NT2/D1 (cell line): Measurements from ENCODE around the gene LRRC41.
A peak's percentile ranks its signal among the peaks of the same experiment; 100 is the strongest.
"Not testable (repeated sequence)": the region's sequence is repeated elsewhere in the genome, so short reads cannot be mapped to it uniquely, and the experiment has no call there.

Experiments used
- DNase-seq: peaks from one replicate; pipeline ENCODE4 v3.0.0-alpha.2; 2011; ENCODE audit warnings: low read depth, low spot score
- H3K27me3 ChIP-seq: 2 replicates; pipeline ENCODE4 v1.6.0; 2011; ENCODE audit warnings: mild to moderate bottlenecking; ENCODE audit not compliant: insufficient read length, insufficient read depth
- H3K36me3 ChIP-seq: 2 replicates; pipeline ENCODE4 v1.6.1; 2011; ENCODE audit warnings: mild to moderate bottlenecking, low read length, mixed read lengths; ENCODE audit not compliant: insufficient read depth, insufficient read length
- H3K4me1 ChIP-seq: 2 replicates; pipeline ENCODE4 v1.5.1; 2011; ENCODE audit not compliant: insufficient read depth, insufficient read length
- H3K4me3 ChIP-seq: 2 replicates; pipeline ENCODE4 v1.5.1; 2011; ENCODE audit warnings: low read depth; ENCODE audit not compliant: insufficient read length
- H3K9ac ChIP-seq: 2 replicates; pipeline ENCODE4 v1.6.0; 2011; ENCODE audit warnings: low read depth; ENCODE audit not compliant: insufficient read length
- H3K9me3 ChIP-seq: 2 replicates; pipeline ENCODE4 v1.5.1; 2011; ENCODE audit warnings: mild to moderate bottlenecking, low read length; ENCODE audit not compliant: insufficient read depth
- SUZ12 ChIP-seq: IDR thresholded peaks from 2 replicates; pipeline ENCODE4 v1.6.1; 2011; ENCODE audit not compliant: insufficient read length, insufficient read depth; ENCODE audit errors: extremely low read depth
- YY1 ChIP-seq: IDR thresholded peaks from 2 replicates; pipeline ENCODE4 v1.6.1; 2011; ENCODE audit not compliant: insufficient read length, insufficient read depth
- ZNF274 ChIP-seq: IDR thresholded peaks from 2 replicates; pipeline ENCODE4 v1.6.1; 2011; ENCODE audit warnings: mild to moderate bottlenecking, low read depth, low read length

Gene LRRC41

DNA sequence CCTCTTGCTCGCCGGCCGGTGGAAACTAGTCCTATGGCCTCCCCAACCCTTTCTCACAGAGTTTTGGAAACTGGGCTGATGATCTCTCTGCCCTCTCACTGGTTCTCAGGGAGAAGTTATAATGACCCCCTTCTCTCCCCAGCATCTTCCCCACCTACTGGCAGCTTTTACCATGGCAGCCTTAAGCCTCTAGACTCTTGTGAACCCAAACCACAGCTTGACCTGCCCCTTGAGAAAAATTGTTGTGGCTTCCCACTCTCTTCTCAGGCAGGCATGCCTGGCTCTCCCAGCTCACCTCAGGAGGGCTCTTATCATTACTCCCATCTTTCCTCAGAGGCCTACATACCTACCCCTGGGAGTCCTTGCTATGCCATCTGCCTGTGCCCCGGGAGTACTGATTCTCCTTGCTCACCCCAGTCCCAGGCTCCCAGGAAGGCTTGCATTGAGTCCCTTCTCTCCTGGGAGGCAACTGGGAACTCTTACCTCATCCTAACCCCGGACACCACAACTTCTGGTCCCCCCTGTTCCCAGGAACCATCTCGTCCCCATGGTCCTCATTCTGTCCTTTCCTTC is 38.8 kb upstream of the LRRC41 start:
- DNase-seq, result no peak
- peaks cover 18% of the 10 kb centered on the region for H3K4me1 ChIP-seq

DNA sequence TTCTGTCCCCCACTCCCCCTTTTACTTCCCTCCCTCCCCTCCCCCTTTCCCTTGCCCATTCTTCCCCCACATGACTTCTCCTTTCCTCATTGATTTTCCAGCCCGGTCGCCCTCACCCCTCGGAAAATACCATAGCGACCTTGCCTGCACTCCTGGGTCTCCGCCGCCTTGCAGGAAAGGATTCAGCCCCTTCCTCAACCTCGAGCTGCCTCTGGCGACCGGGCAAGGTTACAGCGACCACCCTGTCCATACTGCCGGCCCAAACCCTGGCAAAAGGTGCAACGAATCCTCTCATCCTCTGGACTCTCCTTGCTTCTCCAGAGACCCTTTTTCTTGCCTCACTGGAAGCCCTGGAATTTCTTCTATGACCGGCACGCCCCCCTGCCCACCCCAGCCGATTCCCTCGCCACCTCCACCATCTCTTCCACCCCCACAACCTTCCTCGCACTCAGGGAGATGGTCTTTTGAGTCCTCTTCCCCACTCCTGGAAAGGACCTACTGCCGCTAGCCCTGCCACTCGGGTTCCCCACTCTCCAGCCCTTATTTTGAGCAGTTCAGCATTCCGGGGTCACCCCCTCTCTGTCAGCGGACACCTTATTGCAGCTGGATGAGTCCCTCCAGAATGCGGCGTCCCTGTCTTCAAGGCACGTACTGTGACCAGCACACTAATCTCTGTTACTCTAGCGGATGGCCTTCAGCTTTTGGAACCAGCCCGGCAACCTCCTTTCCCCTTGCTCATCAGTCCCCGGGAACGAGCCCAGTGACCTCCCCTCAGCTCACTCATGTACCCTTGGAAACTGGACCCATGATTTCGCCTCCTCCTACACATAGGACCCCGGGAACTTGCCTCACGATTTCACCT is 38.0 kb upstream of the LRRC41 start:
- peak overlapping the region; percentile 93 for H3K4me3 ChIP-seq
- no peak for TF ChIP-seq SUZ12
- TF ChIP-seq YY1, result no peak
- no peak for TF ChIP-seq ZNF274
- H3K9ac ChIP-seq, result peak overlapping the region; percentile 100
- no peaks in the 10 kb centered on the region for H3K9me3 ChIP-seq
- H3K27me3 ChIP-seq, result no peaks in the 10 kb centered on the region
- peaks cover 18% of the 10 kb centered on the region for H3K4me1 ChIP-seq
- H3K36me3 ChIP-seq, result peaks cover 46% of the 10 kb centered on the region
- no peak for DNase-seq

More for the DNA sequence above, 38.8 kb upstream of the LRRC41 start:
- no peak for TF ChIP-seq YY1
- TF ChIP-seq SUZ12, result no peak
- no peak for TF ChIP-seq ZNF274
- Histone ChIP-seq H3K4me3 (no peak overlapping the region), H3K36me3 (peaks cover 53% of the 10 kb centered on the region), H3K9ac (peak overlapping the region; percentile 100), H3K27me3 (no peaks in the 10 kb centered on the region), H3K9me3 (no peaks in the 10 kb centered on the region)

DNA sequence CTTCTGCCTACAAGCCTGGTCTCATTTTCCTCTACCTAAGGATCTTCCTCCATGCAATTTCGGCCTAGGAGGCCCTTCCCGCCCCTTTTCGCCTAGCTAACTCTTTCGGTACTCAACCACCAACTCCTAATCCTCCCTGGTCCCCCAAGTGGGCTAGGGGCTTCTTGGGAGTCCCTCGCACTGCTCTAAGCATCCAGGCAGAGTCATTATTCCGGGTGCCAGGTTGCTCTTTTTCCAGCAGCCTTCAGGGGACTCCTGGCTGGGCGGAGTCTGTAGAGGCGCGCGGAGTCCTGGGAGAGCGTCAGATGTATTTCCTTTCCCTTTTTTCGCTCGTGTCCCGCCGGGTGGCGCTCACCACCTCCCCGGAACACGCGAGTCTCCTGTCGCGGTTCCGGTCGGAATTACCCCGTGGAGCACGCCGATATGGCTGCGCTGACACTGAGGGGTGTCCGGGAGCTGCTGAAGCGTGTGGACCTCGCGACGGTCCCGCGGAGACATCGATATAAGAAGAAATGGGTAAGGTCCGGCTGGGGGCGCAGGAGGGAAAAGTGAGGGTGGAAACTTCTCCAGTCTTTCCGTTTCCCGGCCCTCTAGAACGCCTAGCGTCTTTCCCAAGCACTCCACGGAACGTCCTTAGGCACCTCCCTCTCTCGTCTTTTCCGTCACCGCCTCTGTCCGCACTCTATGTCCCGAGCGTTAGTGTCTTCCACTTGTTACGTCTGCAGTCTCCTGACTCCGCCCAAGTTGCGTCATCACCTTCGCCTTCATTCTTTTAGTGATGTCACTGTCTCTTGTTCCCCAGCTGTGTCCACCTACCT is 37.2 kb upstream of the LRRC41 start, which contains the start of gene NSUN4:
Gene NSUN4 (plus strand): TSS at position 404 of the 818 bp plus-strand sequence. CDS start 20 bp downstream, at position 424.
- H3K9ac ChIP-seq, result peak within 1 kb of the TSS; percentile 100
- no peaks in the 10 kb centered on the region for H3K9me3 ChIP-seq
- peak; percentile 92 for DNase-seq
- peaks cover 44% of the 10 kb centered on the region for H3K36me3 ChIP-seq
- peak; percentile 80 for TF ChIP-seq YY1
- TF ChIP-seq ZNF274, result no peak
- TF ChIP-seq SUZ12, result no peak
- H3K27me3 ChIP-seq, result no peaks in the 10 kb centered on the region
- H3K4me3 ChIP-seq, result peak within 1 kb of the TSS; percentile 93
- H3K4me1 ChIP-seq, result peaks cover 18% of the 10 kb centered on the region

DNA sequence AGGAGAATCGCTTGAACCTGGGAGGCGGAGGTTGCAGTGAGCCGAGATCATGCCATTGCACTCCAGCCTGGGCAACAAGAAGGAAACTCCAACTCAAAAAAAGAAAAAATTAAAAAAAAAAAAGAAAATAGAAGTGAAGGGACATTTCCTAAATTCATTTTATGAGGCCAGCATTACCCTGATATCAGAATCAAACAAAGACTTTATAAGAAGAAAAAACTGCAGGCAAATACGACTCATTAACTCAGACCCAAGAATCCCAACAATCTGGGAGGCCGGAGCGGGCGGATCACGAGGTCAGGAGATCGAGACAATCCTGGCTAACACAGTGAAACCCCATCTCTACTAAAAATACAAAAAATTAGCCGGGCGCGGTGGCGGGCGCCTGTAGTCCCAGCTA is 34.0 kb upstream of the LRRC41 start:
- H3K36me3 ChIP-seq, result peaks cover 12% of the 10 kb centered on the region
- H3K27me3 ChIP-seq, H3K9me3 ChIP-seq, H3K9ac ChIP-seq, DNase-seq, H3K4me1 ChIP-seq, H3K4me3 ChIP-seq: not testable (repeated sequence)

DNA sequence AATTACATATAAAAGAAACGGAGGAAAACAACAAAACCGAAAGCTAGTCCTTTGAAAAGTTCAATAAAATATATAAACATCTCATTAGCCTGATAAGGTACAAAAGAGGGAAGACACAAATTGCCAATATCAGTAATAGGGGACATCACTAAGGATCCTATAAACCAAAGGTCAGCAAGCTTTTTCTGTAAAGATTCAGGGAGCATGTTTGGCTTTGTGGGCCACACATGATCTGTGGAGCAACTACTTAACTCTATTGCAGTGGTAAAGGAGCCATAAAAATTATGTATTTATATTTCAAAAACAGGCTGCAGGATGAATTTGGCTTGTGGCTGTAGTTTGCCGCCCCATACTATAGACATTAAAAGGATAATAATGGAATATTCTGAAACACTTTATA is 31.7 kb upstream of the LRRC41 start:
- H3K4me1 ChIP-seq, result peaks cover 4% of the 10 kb centered on the region
- H3K4me3 ChIP-seq, result no peak overlapping the region
- no peak overlapping the region for H3K9ac ChIP-seq
- H3K36me3 ChIP-seq, result no peaks in the 10 kb centered on the region
- H3K27me3 ChIP-seq, result no peaks in the 10 kb centered on the region
- no peaks in the 10 kb centered on the region for H3K9me3 ChIP-seq
- no peak for DNase-seq
- TF ChIP-seq ZNF274 (no peak), YY1 (no peak), SUZ12 (no peak)

DNA sequence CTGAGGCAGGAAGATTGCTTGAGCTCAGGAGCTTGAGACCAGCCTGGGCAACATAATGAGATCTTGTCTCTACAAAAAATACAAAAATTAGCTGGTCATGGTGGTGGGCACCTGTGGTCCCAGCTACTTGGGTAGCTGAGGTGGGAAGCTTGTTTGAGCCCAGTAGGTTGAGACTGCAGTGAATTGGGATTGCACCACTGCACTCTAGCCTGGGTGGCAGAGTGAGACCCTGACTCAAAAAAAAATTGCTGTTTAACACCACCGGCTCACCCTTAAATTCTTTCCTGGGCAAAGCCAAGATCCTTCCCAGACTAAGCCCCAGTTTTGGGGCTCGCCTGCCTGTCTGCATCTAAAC is 30.6 kb upstream of the LRRC41 start:
- Histone ChIP-seq H3K27me3 (no peaks in the 10 kb centered on the region), H3K4me1 (peaks cover 6% of the 10 kb centered on the region), H3K4me3 (no peak overlapping the region), H3K36me3 (no peaks in the 10 kb centered on the region), H3K9ac (no peak overlapping the region), H3K9me3 (no peaks in the 10 kb centered on the region)
- no peak for DNase-seq
- TF ChIP-seq YY1 (no peak), SUZ12 (no peak), ZNF274 (no peak)
